Right lobe of liver (tissue), 6 donors: ENCODE measurements around the gene ANAPC2. TPM values are rescaled to one million over a fixed set of nuclear protein-coding genes. Genes with fewer than 3 reads are reported as not detected.

ENCODE experiments used
- ATAC-seq, 4 donors: fragments of 200-7000 bp; cut with Tn5 transposase; one replicate each; pipeline ENCODE4 v1.9.1; 2020; ENCODE audit warnings: mild to moderate bottlenecking in 4 of 4, moderate library complexity in 4 of 4
- DNase-seq, 3 donors: peaks; one replicate each; pipeline ENCODE4 v3.0.0-alpha.2; 2020
- H3K27ac ChIP-seq, 3 donors: fragments of 200-600 bp; one replicate each; pipeline ENCODE4 v1.8.0; 2022
- H3K27me3 ChIP-seq, 2 donors: fragments of 200-600 bp; one replicate each; pipeline ENCODE4 v1.8.0; 2022
- H3K36me3 ChIP-seq, 4 donors: fragments of 200-600 bp; sonication (generic) in 1 of 4; one replicate each; pipeline versions ENCODE4 v1.5.1 to v1.8.0; 2017 to 2022; ENCODE audit warnings: control low read depth in 1 of 4
- H3K4me1 ChIP-seq, 4 donors: fragments of 200-600 bp; sonication (generic) in 1 of 4; one replicate each; pipeline versions ENCODE4 v1.5.1 to v1.8.0; 2017 to 2022; ENCODE audit warnings: control low read depth in 1 of 4
- H3K4me3 ChIP-seq, 3 donors: fragments of 200-600 bp; one replicate each; pipeline ENCODE4 v1.8.0; 2022
- H3K9me3 ChIP-seq, 4 donors: fragments of 200-600 bp; sonication (generic) in 1 of 4; one replicate each; pipeline versions ENCODE4 v1.5.1 to v1.8.0; 2017 to 2022; ENCODE audit warnings: control low read depth in 1 of 4
- POLR2A ChIP-seq: fragments of 450-650 bp; IDR thresholded peaks from one replicate; pipeline ENCODE4 v1.6.1; 2017; ENCODE audit warnings: antibody characterized with exemption, mild to moderate bottlenecking
- WGBS: methylation state at CpG from one replicate; pipeline ENCODE4 v1.1.6; 2018; ENCODE audit warnings: low coverage, low lambda C conversion rate; ENCODE audit not compliant: insufficient coverage; ENCODE audit errors: missing lambda C conversion rate; 5-methylcytosine and 5-hydroxymethylcytosine counted together
- intact Hi-C, 2 donors: fragments of 100-400 bp; cut with DNase I; formaldehyde crosslinking; loops; one replicate each; pipeline versions ENCODE4 v1.11.2 to v1.14.1; 2022
- total RNA-seq, 6 experiments: library from RNA; depleted of rRNA in 2 of 6; stranded (reverse); fragments of >200 nt in 2 of 6; fragmentation: NEBNext Ultra II Directional in 3 of 6; extraction: Animal tissue kit (Norgen Biotek cat#: 25700) in 3 of 6; gene quantifications; one replicate each; pipeline versions ENCODE4 v1.1.0 to v1.2.4, GENCODE V29; 2016 to 2023
- TF ChIP-seq, protein P1 (sequence below), 4 donors: fragments of 200-600 bp in 3 of 4; fragments of 450-650 bp in 1 of 4; IDR thresholded peaks; one replicate each; pipeline versions ENCODE4 v1.5.1 to v1.8.0; 2016 to 2022; ENCODE audit warnings: antibody characterized with exemption in 4 of 4, mild to moderate bottlenecking in 2 of 4
- donor health status: DM: no; HTN: yes; CAD: no.
- donor health status: DM: no; HTN: no; CAD: no.
- donor health status: DM: no; HTN: no; CAD: no.
- donor health status: DM: no; HTN: yes; CAD: no.
- donor health status: DM: no; HTN: yes; CAD: no.

ANAPC2 gene
- total RNA-seq, 6 experiments from 2014 or later, result 16.1 to 36.5 (median 27.9) TPM

DNA sequence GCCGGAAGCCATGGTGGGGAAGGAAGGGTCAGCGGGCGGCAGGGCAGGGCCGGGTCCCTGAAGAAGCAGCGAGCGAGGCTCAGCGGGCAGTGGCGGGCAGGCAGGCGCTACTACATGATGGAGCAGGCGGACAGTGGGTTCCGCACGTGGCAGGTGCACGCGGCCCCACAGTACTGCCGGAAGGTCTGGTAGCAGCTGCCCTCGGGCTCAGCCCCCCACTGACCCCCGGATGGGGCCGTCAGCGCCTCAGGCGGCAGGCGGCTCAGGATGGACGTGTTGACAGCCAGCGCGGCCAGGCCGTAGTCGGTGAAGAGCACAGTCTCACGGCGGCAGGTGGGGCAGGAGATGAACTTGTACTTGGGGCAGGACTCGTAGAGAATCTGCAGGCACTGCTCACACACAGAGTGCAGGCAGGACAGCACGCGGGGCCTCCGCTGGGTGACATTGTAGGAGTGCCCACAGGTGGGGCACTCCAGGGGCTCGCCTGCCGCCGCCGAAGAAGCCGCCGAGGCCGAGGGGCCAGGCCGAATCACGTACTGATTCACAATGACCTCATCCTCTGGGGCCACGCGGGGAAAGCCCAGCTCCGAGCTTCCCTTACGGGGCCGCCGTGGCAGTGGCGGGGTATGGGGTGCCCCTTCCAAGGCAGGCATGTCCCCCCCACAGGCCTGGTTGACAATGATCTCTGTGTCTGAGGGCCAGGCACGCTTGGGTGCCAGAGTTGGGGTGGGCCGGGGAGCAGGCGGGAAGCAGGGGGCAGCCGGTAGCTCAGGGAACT lies 32.1 kb upstream of the ANAPC2 start:
- H3K4me1 ChIP-seq, result peaks cover 0 to 17% (median 5%) of the 10 kb centered on the region in 4 donors
- DNase-seq, result no peak
- ATAC-seq, result no peak
- no peaks in the 10 kb centered on the region for H3K9me3 ChIP-seq
- H3K4me3 ChIP-seq, result no peak overlapping the region
- no peaks in the 10 kb centered on the region for H3K36me3 ChIP-seq
- intact Hi-C loops, result no loop called here
- H3K27me3 ChIP-seq, result no peaks in the 10 kb centered on the region
- H3K27ac ChIP-seq, result no peak overlapping the region
- WGBS, result 90% methylated on average over 26 of the region's 52 CpGs
- no peak for TF ChIP-seq POLR2A
- TF ChIP-seq, protein P1, sequence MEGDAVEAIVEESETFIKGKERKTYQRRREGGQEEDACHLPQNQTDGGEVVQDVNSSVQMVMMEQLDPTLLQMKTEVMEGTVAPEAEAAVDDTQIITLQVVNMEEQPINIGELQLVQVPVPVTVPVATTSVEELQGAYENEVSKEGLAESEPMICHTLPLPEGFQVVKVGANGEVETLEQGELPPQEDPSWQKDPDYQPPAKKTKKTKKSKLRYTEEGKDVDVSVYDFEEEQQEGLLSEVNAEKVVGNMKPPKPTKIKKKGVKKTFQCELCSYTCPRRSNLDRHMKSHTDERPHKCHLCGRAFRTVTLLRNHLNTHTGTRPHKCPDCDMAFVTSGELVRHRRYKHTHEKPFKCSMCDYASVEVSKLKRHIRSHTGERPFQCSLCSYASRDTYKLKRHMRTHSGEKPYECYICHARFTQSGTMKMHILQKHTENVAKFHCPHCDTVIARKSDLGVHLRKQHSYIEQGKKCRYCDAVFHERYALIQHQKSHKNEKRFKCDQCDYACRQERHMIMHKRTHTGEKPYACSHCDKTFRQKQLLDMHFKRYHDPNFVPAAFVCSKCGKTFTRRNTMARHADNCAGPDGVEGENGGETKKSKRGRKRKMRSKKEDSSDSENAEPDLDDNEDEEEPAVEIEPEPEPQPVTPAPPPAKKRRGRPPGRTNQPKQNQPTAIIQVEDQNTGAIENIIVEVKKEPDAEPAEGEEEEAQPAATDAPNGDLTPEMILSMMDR (IDR thresholded peaks at IDR 0.05), result no peak

DNA sequence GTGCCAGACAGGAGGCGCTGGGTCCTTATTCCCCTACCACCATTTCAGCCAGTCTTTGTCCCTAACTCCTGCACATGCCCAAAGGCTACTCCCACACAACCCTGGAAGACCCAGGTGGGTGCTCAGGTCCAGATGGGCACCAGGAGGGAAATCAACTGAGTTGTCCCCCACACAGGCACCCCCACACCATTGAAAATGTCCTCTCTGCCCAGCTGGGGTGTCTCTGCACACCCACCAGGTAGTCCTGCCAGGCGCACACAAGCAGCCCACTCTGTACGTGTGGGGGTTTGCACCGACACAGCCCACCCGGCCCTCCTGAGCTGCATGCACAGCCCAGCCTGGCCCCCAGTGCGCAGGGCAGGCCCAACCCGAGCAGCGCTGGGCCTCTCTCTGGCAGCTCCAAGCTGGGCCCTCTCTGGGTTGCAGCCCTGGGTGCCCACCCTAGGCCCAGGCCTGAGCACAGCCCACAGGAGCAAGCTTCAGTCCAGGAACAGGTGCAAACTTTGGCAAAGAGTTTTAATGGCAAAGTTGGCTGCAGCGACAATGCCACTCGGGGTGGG lies 31.5 kb upstream of the ANAPC2 start:
- Histone ChIP-seq H3K4me3 (no peak overlapping the region), H3K9me3 (no peaks in the 10 kb centered on the region), H3K4me1 (peaks cover 0 to 17% (median 5%) of the 10 kb centered on the region in 4 donors), H3K36me3 (no peaks in the 10 kb centered on the region), H3K27ac (no peak overlapping the region), H3K27me3 (no peaks in the 10 kb centered on the region)
- DNase-seq (no peak), ATAC-seq (no peak)
- TF ChIP-seq, protein P1 (IDR thresholded peaks at IDR 0.05), result no peak
- TF ChIP-seq POLR2A, result no peak
- 100% methylated on average over 2 of the region's 10 CpGs for WGBS
- intact Hi-C loops, result no loop called here

DNA sequence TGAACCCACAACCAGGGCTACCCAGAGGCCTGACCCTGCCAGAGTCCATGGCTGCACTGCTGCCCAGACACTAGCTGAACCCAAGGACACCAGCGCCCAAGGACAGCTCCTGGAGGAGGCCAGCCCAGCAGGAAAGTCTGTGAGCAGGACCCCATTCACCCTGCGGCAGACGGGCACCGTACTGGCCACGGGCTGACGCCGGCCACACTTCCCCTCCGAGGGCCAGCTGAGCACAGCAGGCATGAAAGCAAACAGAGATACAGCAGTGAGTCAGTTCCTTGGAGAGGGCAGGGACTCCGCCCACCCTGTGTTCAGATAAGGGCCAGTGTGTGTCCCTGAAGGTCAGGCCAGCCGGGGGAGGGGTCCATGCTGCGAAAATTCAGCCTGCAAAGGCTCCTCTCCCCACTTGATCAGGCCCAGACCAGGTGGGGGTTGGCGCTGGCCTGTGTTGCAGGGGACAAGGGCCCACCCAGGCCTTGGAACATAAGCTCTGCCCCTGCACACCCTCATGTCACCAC lies 30.5 kb upstream of the ANAPC2 start:
- peaks cover 0 to 12% (median 2%) of the 10 kb centered on the region in 4 donors for H3K4me1 ChIP-seq
- DNase-seq (no peak), ATAC-seq (peak in 1 of 4 donors; percentile 20)
- H3K27ac ChIP-seq, result no peak overlapping the region
- intact Hi-C loops, result no loop called here
- 55% methylated on average over 4 of the region's 12 CpGs for WGBS
- H3K9me3 ChIP-seq, result no peaks in the 10 kb centered on the region
- no peak for TF ChIP-seq POLR2A
- TF ChIP-seq, protein P1 (IDR thresholded peaks at IDR 0.05), result no peak
- no peak overlapping the region for H3K4me3 ChIP-seq
- H3K27me3 ChIP-seq, result no peaks in the 10 kb centered on the region
- H3K36me3 ChIP-seq, result no peaks in the 10 kb centered on the region

DNA sequence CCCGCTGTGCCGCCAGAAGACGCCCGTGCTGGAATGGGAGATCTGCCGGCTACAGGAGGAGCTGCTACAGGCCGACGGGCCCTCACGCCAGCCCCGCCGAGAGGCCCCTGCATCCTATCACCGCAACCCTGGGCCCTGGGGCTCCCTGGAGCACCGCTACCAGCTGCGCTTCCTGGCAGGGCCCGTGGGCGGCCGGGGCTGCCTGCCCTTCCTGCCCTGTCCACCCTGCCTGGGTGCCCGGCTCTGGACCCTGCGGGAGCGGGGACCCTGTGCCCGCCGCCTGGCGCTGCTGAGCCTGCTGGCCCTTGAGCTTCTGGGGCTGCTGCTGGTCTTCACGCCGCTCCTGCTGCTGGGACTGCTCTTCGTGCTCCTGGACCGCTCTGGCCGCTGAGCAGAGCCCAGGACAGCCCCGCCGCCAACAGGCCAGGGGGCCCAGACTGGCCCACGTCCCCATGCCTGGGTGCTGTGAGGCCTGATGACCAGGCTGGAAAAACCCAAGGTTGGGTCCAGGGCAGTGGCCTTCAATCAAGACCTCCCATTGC lies 29.9 kb upstream of the ANAPC2 start:
- TF ChIP-seq, protein P1 (IDR thresholded peaks at IDR 0.05), result no peak
- no peak for TF ChIP-seq POLR2A
- intact Hi-C loops, result no loop called here
- Histone ChIP-seq H3K9me3 (no peaks in the 10 kb centered on the region), H3K4me1 (peaks cover 0 to 11% (median 2%) of the 10 kb centered on the region in 4 donors), H3K4me3 (no peak overlapping the region), H3K27ac (no peak overlapping the region), H3K27me3 (no peaks in the 10 kb centered on the region), H3K36me3 (no peaks in the 10 kb centered on the region)
- DNase-seq, result no peak
- no peak for ATAC-seq
- WGBS, result no CpG with 5 or more reads among the region's 30 CpGs
